HEK293 (cell line): ENCODE data around the gene P2RX2.

Experiments
- CTCF ChIA-PET: fragments of 350-600 bp; formaldehyde crosslinking; extraction: SDS; loops from one replicate; lab custom pipeline; 2021; ENCODE audit warnings: antibody characterized with exemption; lab: Yijun Ruan, JAX
- POLR2A ChIA-PET: fragments of 300-600 bp; formaldehyde crosslinking; extraction: SDS; loops from one replicate; lab custom pipeline; 2020; ENCODE audit warnings: antibody characterized with exemption, inconsistent platforms; lab: Yijun Ruan, JAX
- H3K27ac ChIP-seq: fragments of 200-500 bp; sonication (Bioruptor generic); 2 replicates; pipeline ENCODE4 v1.5.1; 2014; ENCODE audit warnings: low read depth, low read length, control low read depth, inconsistent platforms; ENCODE audit errors: extremely low read depth
- H3K36me3 ChIP-seq, 2 experiments: fragments of 200-500 bp in 1 of 2; sonication (Bioruptor generic) in 1 of 2; 1 replicate in 1 of 2; 2 replicates in 1 of 2; pipeline ENCODE4 v1.5.1; 2014 to 2017; ENCODE audit warnings: inconsistent platforms in 2 of 2, low read length in 2 of 2; ENCODE audit not compliant: control insufficient read depth in 2 of 2, insufficient read depth in 1 of 2
- H3K4me1 ChIP-seq: fragments of 200-500 bp; sonication (Bioruptor generic); 2 replicates; pipeline ENCODE4 v1.5.1; 2014; ENCODE audit warnings: mild to moderate bottlenecking, low read length, inconsistent platforms; ENCODE audit not compliant: control insufficient read depth, insufficient read depth
- H3K4me3 ChIP-seq: 2 replicates; pipeline ENCODE4 v1.5.1; 2011; ENCODE audit warnings: low read depth, mild to moderate bottlenecking, control low read depth, low read length, moderate library complexity
- H3K9me3 ChIP-seq: fragments of 200-500 bp; sonication (Bioruptor generic); 2 replicates; pipeline ENCODE4 v1.5.1; 2014; ENCODE audit warnings: low read depth, low read length, inconsistent platforms; ENCODE audit not compliant: control insufficient read depth, insufficient read depth
- GLI4 ChIP-seq: fragments of 450-650 bp; formaldehyde crosslinking; IDR thresholded peaks from 2 replicates; pipeline ENCODE4 v1.5.1; 2016; ENCODE audit warnings: missing biosample characterization, missing genetic modification characterization
- KLF8 ChIP-seq: fragments of 450-650 bp; formaldehyde crosslinking; IDR thresholded peaks from 2 replicates; pipeline ENCODE4 v1.5.1; 2016; ENCODE audit warnings: missing biosample characterization, missing genetic modification characterization
- MEIS1 ChIP-seq: sonication (generic); formaldehyde crosslinking; IDR thresholded peaks from 2 replicates; pipeline ENCODE4 v1.8.1; 2022; ENCODE audit warnings: missing genetic modification reagents, mild to moderate bottlenecking, borderline replicate concordance
- MZF1 ChIP-seq: fragments of 450-650 bp; formaldehyde crosslinking; IDR thresholded peaks from 2 replicates; pipeline ENCODE4 v1.5.1; 2017; ENCODE audit warnings: missing biosample characterization, missing genetic modification characterization, borderline replicate concordance
- SCRT2 ChIP-seq: fragments of 450-650 bp; formaldehyde crosslinking; IDR thresholded peaks from 2 replicates; pipeline ENCODE4 v1.5.1; 2016; ENCODE audit warnings: missing biosample characterization, missing genetic modification characterization
- ZBTB6 ChIP-seq: fragments of 450-650 bp; formaldehyde crosslinking; IDR thresholded peaks from 2 replicates; pipeline ENCODE4 v1.5.1; 2017; ENCODE audit warnings: missing biosample characterization, missing genetic modification characterization
- ZFHX2 ChIP-seq: fragments of 450-650 bp; formaldehyde crosslinking; conservative IDR thresholded peaks from 2 replicates; pipeline ENCODE4 v1.5.1; 2016; ENCODE audit warnings: missing biosample characterization, missing genetic modification characterization
- ZNF16 ChIP-seq: fragments of 450-650 bp; formaldehyde crosslinking; IDR thresholded peaks from 2 replicates; pipeline ENCODE4 v1.5.1; 2016; ENCODE audit warnings: low read depth, missing biosample characterization, missing genetic modification characterization
- ZNF239 ChIP-seq: fragments of 450-650 bp; formaldehyde crosslinking; IDR thresholded peaks from 2 replicates; pipeline ENCODE4 v1.5.1; 2016; ENCODE audit warnings: missing biosample characterization, missing genetic modification characterization
- ZNF311 ChIP-seq: fragments of 450-650 bp; formaldehyde crosslinking; IDR thresholded peaks from 2 replicates; pipeline ENCODE4 v1.5.1; 2017; ENCODE audit warnings: missing biosample characterization, missing genetic modification characterization, borderline replicate concordance
- ZNF335 ChIP-seq: fragments of 450-650 bp; formaldehyde crosslinking; conservative IDR thresholded peaks from 2 replicates; pipeline ENCODE4 v1.5.1; 2016; ENCODE audit warnings: missing biosample characterization, missing genetic modification characterization
- ZNF354C ChIP-seq: fragments of 450-650 bp; formaldehyde crosslinking; IDR thresholded peaks from 2 replicates; pipeline ENCODE4 v1.5.1; 2016; ENCODE audit warnings: missing biosample characterization, missing genetic modification characterization, low read depth, borderline replicate concordance
- ZNF529 ChIP-seq: fragments of 450-650 bp; formaldehyde crosslinking; IDR thresholded peaks from 2 replicates; pipeline ENCODE4 v1.5.1; 2017; ENCODE audit warnings: missing genetic modification characterization, missing biosample characterization; ENCODE audit not compliant: insufficient replicate concordance
- ZNF544 ChIP-seq: fragments of 450-650 bp; formaldehyde crosslinking; IDR thresholded peaks from 2 replicates; pipeline ENCODE4 v1.5.0; 2017; ENCODE audit warnings: missing biosample characterization, missing genetic modification characterization
- ZNF558 ChIP-seq: fragments of 450-650 bp; formaldehyde crosslinking; IDR thresholded peaks from 2 replicates; pipeline ENCODE4 v1.5.1; 2016; ENCODE audit warnings: missing biosample characterization, missing genetic modification characterization
- ZNF639 ChIP-seq: fragments of 450-650 bp; formaldehyde crosslinking; IDR thresholded peaks from 2 replicates; pipeline ENCODE4 v1.5.1; 2016; ENCODE audit warnings: missing biosample characterization, missing genetic modification characterization
- ZSCAN16 ChIP-seq: fragments of 450-650 bp; formaldehyde crosslinking; IDR thresholded peaks from 2 replicates; pipeline ENCODE4 v1.5.1; 2016; ENCODE audit warnings: missing biosample characterization, missing genetic modification characterization
- TF ChIP-seq, protein P1 (sequence below): fragments of 450-650 bp; formaldehyde crosslinking; IDR thresholded peaks from 2 replicates; pipeline ENCODE4 v1.5.1; 2017; ENCODE audit warnings: missing biosample characterization, mild to moderate bottlenecking, missing genetic modification characterization, moderate library complexity
- TF ChIP-seq, protein P2 (sequence below): fragments of 450-650 bp; formaldehyde crosslinking; conservative IDR thresholded peaks from 2 replicates; pipeline ENCODE4 v1.5.1; 2016; ENCODE audit warnings: low read depth, missing biosample characterization, missing genetic modification characterization

The P2RX2 gene

GRCh38 chr12:132660996-132661395 lies 42.4 kb downstream of the P2RX2 start:
- no peaks in the 10 kb centered on the region for H3K4me1 ChIP-seq
- no peaks in the 10 kb centered on the region for H3K9me3 ChIP-seq
- H3K27ac ChIP-seq, result no peak overlapping the region
- no peak overlapping the region for H3K4me3 ChIP-seq
- TF ChIP-seq ZFHX2 (tag by site-specific recombination), result no peak
- no peak for TF ChIP-seq ZNF335 (tag by site-specific recombination)
- TF ChIP-seq SCRT2 (tag by site-specific recombination), result no peak
- TF ChIP-seq, protein P1, sequence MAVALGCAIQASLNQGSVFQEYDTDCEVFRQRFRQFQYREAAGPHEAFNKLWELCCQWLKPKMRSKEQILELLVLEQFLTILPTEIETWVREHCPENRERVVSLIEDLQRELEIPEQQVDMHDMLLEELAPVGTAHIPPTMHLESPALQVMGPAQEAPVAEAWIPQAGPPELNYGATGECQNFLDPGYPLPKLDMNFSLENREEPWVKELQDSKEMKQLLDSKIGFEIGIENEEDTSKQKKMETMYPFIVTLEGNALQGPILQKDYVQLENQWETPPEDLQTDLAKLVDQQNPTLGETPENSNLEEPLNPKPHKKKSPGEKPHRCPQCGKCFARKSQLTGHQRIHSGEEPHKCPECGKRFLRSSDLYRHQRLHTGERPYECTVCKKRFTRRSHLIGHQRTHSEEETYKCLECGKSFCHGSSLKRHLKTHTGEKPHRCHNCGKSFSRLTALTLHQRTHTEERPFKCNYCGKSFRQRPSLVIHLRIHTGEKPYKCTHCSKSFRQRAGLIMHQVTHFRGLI (tag by site-specific recombination), result no peak
- TF ChIP-seq, protein P2, sequence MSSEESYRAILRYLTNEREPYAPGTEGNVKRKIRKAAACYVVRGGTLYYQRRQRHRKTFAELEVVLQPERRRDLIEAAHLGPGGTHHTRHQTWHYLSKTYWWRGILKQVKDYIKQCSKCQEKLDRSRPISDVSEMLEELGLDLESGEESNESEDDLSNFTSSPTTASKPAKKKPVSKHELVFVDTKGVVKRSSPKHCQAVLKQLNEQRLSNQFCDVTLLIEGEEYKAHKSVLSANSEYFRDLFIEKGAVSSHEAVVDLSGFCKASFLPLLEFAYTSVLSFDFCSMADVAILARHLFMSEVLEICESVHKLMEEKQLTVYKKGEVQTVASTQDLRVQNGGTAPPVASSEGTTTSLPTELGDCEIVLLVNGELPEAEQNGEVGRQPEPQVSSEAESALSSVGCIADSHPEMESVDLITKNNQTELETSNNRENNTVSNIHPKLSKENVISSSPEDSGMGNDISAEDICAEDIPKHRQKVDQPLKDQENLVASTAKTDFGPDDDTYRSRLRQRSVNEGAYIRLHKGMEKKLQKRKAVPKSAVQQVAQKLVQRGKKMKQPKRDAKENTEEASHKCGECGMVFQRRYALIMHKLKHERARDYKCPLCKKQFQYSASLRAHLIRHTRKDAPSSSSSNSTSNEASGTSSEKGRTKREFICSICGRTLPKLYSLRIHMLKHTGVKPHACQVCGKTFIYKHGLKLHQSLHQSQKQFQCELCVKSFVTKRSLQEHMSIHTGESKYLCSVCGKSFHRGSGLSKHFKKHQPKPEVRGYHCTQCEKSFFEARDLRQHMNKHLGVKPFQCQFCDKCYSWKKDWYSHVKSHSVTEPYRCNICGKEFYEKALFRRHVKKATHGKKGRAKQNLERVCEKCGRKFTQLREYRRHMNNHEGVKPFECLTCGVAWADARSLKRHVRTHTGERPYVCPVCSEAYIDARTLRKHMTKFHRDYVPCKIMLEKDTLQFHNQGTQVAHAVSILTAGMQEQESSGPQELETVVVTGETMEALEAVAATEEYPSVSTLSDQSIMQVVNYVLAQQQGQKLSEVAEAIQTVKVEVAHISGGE (tag by site-specific recombination), result no peak
- no peak for TF ChIP-seq GLI4 (tag by site-specific recombination)
- TF ChIP-seq ZNF639, result no peak
- ChIA-PET POLR2A (no interaction called here), CTCF (no interaction called here)
- peaks cover 47 to 100% of the 10 kb centered on the region in 2 experiments for H3K36me3 ChIP-seq

GRCh38 chr12:132661972-132662371 lies 43.4 kb downstream of the P2RX2 start:
- TF ChIP-seq ZNF544 (tag by site-specific recombination) (no peak), MEIS1 (CRISPR knock-in tag) (no peak), ZNF558 (no peak), ZNF529 (tag by site-specific recombination) (no peak), ZNF16 (no peak), ZSCAN16 (no peak), ZBTB6 (tag by site-specific recombination) (no peak), KLF8 (tag by site-specific recombination) (no peak), ZNF311 (no peak), ZNF354C (tag by site-specific recombination) (no peak), MZF1 (no peak), ZNF239 (tag by site-specific recombination) (no peak)
- Histone ChIP-seq H3K4me1 (no peaks in the 10 kb centered on the region), H3K27ac (no peak overlapping the region), H3K4me3 (no peak overlapping the region), H3K36me3 (peaks cover 50 to 100% of the 10 kb centered on the region in 2 experiments), H3K9me3 (no peaks in the 10 kb centered on the region)
- POLR2A ChIA-PET, result no interaction called here
- CTCF ChIA-PET, result no interaction called here
